EH (cell line): ENCODE measurements around the gene SDK1.

Experiments used
- DNase-seq: peaks from one replicate; pipeline ENCODE4 v3.0.0-alpha.2; 2015; ENCODE audit warnings: low read depth

The SDK1 gene

GRCh38 chr7:3464900-3465622 lies 164.0 kb downstream of the SDK1 start:
- no peak for DNase-seq

GRCh38 chr7:3466261-3466660 lies 165.2 kb downstream of the SDK1 start:
- DNase-seq = no peak

- no peak for DNase-seq
These were observed 168.6 kb downstream of the SDK1 start for GRCh38 chr7:3469641-3470040.

- DNase-seq = no peak
These were observed 179.1 kb downstream of the SDK1 start for GRCh38 chr7:3480197-3480596.

- DNase-seq = no peak
These were observed 180.4 kb downstream of the SDK1 start for GRCh38 chr7:3481435-3481834.

GRCh38 chr7:3482147-3482921 lies 181.3 kb downstream of the SDK1 start:
- no peak for DNase-seq

- no peak for DNase-seq
These were observed 185.8 kb downstream of the SDK1 start for GRCh38 chr7:3486841-3487240.

GRCh38 chr7:3488829-3489228 lies 187.8 kb downstream of the SDK1 start:
- DNase-seq = no peak

- DNase-seq = no peak
These were observed 192.4 kb downstream of the SDK1 start for GRCh38 chr7:3493499-3493898.

GRCh38 chr7:3494947-3495346 lies 193.9 kb downstream of the SDK1 start:
- DNase-seq = no peak

- no peak for DNase-seq
These were observed 194.5 kb downstream of the SDK1 start for GRCh38 chr7:3495530-3495929.

- no peak for DNase-seq
These were observed 194.9 kb downstream of the SDK1 start for GRCh38 chr7:3495954-3496353.

- no peak for DNase-seq
These were observed 196.7 kb downstream of the SDK1 start for GRCh38 chr7:3497796-3498195.

- no peak for DNase-seq
These were observed 200.6 kb downstream of the SDK1 start for GRCh38 chr7:3501671-3502070.

GRCh38 chr7:3504384-3504783 lies 203.3 kb downstream of the SDK1 start:
- no peak for DNase-seq

- DNase-seq = no peak
These were observed 209.3 kb downstream of the SDK1 start for GRCh38 chr7:3510101-3511020.

- no peak for DNase-seq
These were observed 216.3 kb downstream of the SDK1 start for GRCh38 chr7:3517344-3517743.

- DNase-seq = no peak
These were observed 217.5 kb downstream of the SDK1 start for GRCh38 chr7:3518546-3518945.

- no peak for DNase-seq
These were observed 219.2 kb downstream of the SDK1 start for GRCh38 chr7:3520206-3520605.

- no peak for DNase-seq
These were observed 226.6 kb downstream of the SDK1 start for GRCh38 chr7:3527496-3528124.

- no peak for DNase-seq
These were observed 232.0 kb downstream of the SDK1 start for GRCh38 chr7:3533040-3533439.
